Karpas-422 (cell line): ENCODE results near the gene SMIM44. TPM values are rescaled to one million over a fixed set of nuclear protein-coding genes. Genes with fewer than 3 reads are reported as not detected.

Experiments used
- DNase-seq: peaks from one replicate; pipeline ENCODE4 v3.0.0-alpha.2; 2015
- H2AFZ ChIP-seq: fragments of 200-600 bp; sonication (generic); 2 replicates; pipeline ENCODE4 v1.6.1; 2014; ENCODE audit warnings: antibody characterized with exemption, low read length, mixed read lengths
- H3K27ac ChIP-seq: fragments of 200-600 bp; sonication (generic); 2 replicates; pipeline ENCODE4 v1.5.1; 2014; ENCODE audit warnings: mild to moderate bottlenecking, low read length, moderate library complexity
- H3K27me3 ChIP-seq: fragments of 200-600 bp; sonication (generic); 2 replicates; pipeline ENCODE4 v1.6.1; 2014; ENCODE audit warnings: low read length, mixed read lengths
- H3K36me3 ChIP-seq: fragments of 200-600 bp; sonication (generic); 2 replicates; pipeline ENCODE4 v1.6.1; 2014; ENCODE audit warnings: low read length, mixed read lengths; ENCODE audit not compliant: insufficient read depth
- H3K4me1 ChIP-seq: fragments of 200-600 bp; sonication (generic); 2 replicates; pipeline ENCODE4 v1.6.1; 2014; ENCODE audit warnings: mild to moderate bottlenecking, low read length, mixed read lengths
- H3K4me2 ChIP-seq: fragments of 200-600 bp; sonication (generic); 2 replicates; pipeline ENCODE4 v1.6.1; 2014; ENCODE audit warnings: low read length, low read depth, mild to moderate bottlenecking; ENCODE audit not compliant: poor library complexity, severe bottlenecking
- H3K4me3 ChIP-seq: fragments of 200-600 bp; sonication (generic); 2 replicates; pipeline ENCODE4 v1.5.1; 2014; ENCODE audit warnings: mild to moderate bottlenecking, antibody characterized with exemption, low read length, mixed read lengths
- H3K79me2 ChIP-seq: fragments of 200-600 bp; sonication (generic); 2 replicates; pipeline ENCODE4 v1.6.1; 2014; ENCODE audit warnings: mild to moderate bottlenecking, low read length, mixed read lengths
- H3K9ac ChIP-seq: fragments of 200-600 bp; sonication (generic); 2 replicates; pipeline ENCODE4 v1.6.0; 2014; ENCODE audit warnings: low read length
- H3K9me2 ChIP-seq: fragments of 200-600 bp; sonication (generic), shearing (Covaris generic); replicated peaks from 2 replicates; pipeline ENCODE4 v1.6.0; 2014; ENCODE audit warnings: mild to moderate bottlenecking, low read length, moderate library complexity; ENCODE audit not compliant: insufficient read depth
- H3K9me3 ChIP-seq: fragments of 300-700, 200-600 bp; sonication (generic); 2 replicates; pipeline ENCODE4 v1.6.1; 2014; ENCODE audit warnings: low read length, mixed read lengths
- H4K20me1 ChIP-seq: fragments of 200-600 bp; sonication (generic); 2 replicates; pipeline ENCODE4 v1.6.1; 2014; ENCODE audit warnings: mild to moderate bottlenecking, antibody characterized with exemption, low read length, low read depth; ENCODE audit not compliant: insufficient read depth
- total RNA-seq: library from RNA; depleted of rRNA; stranded (reverse); fragments of >200 nt; shearing (Covaris generic); gene quantifications from 2 replicates; pipeline ENCODE4 v1.2.3, GENCODE V29; 2014; ENCODE audit warnings: low replicate concordance

SMIM44 gene
- total RNA-seq, 1 experiment from 2014 or later, result not detected

GRCh38 chr19:3478409-3479176 lies 4.6 kb downstream of the SMIM44 start:
- Histone ChIP-seq H3K4me2 (no peak overlapping the region), H3K4me3 (no peak overlapping the region), H4K20me1 (no peaks in the 10 kb centered on the region), H3K9ac (no peak overlapping the region), H3K27me3 (no peaks in the 10 kb centered on the region), H3K4me1 (peaks cover 29% of the 10 kb centered on the region), H2AFZ (no peak overlapping the region), H3K9me2 (no peaks in the 10 kb centered on the region), H3K9me3 (no peaks in the 10 kb centered on the region), H3K36me3 (no peaks in the 10 kb centered on the region), H3K79me2 (no peaks in the 10 kb centered on the region), H3K27ac (no peak overlapping the region)
- peak; percentile 50 for DNase-seq

GRCh38 chr19:3477951-3478350 lies 5.3 kb downstream of the SMIM44 start:
- Histone ChIP-seq H3K27ac (no peak overlapping the region), H3K9ac (no peak overlapping the region), H3K9me2 (no peaks in the 10 kb centered on the region), H3K27me3 (no peaks in the 10 kb centered on the region), H3K4me1 (peaks cover 28% of the 10 kb centered on the region), H3K4me3 (no peak overlapping the region), H3K79me2 (no peaks in the 10 kb centered on the region), H3K9me3 (no peaks in the 10 kb centered on the region), H3K36me3 (no peaks in the 10 kb centered on the region), H2AFZ (no peak overlapping the region), H3K4me2 (no peak overlapping the region), H4K20me1 (no peaks in the 10 kb centered on the region)
- no peak for DNase-seq

- peaks cover 25% of the 10 kb centered on the region for H3K4me1 ChIP-seq
- H3K27ac ChIP-seq, result no peak overlapping the region
- H3K27me3 ChIP-seq, result no peaks in the 10 kb centered on the region
- no peak overlapping the region for H2AFZ ChIP-seq
- no peaks in the 10 kb centered on the region for H3K9me2 ChIP-seq
- H4K20me1 ChIP-seq, result no peaks in the 10 kb centered on the region
- no peak for DNase-seq
- H3K9ac ChIP-seq, result no peak overlapping the region
- H3K4me2 ChIP-seq, result no peak overlapping the region
- H3K36me3 ChIP-seq, result no peaks in the 10 kb centered on the region
- no peaks in the 10 kb centered on the region for H3K9me3 ChIP-seq
- no peak overlapping the region for H3K4me3 ChIP-seq
- H3K79me2 ChIP-seq, result no peaks in the 10 kb centered on the region
These were observed 5.7 kb downstream of the SMIM44 start for GRCh38 chr19:3477506-3477905.

- Histone ChIP-seq H3K9me3 (no peaks in the 10 kb centered on the region), H3K9ac (no peak overlapping the region), H3K4me3 (no peak overlapping the region), H3K79me2 (no peaks in the 10 kb centered on the region), H4K20me1 (no peaks in the 10 kb centered on the region), H3K36me3 (no peaks in the 10 kb centered on the region), H2AFZ (no peak overlapping the region), H3K9me2 (no peaks in the 10 kb centered on the region), H3K27ac (no peak overlapping the region), H3K4me2 (no peak overlapping the region), H3K27me3 (no peaks in the 10 kb centered on the region), H3K4me1 (peaks cover 18% of the 10 kb centered on the region)
- no peak for DNase-seq
These were observed 6.4 kb downstream of the SMIM44 start for GRCh38 chr19:3476830-3477229.

GRCh38 chr19:3475449-3475848 lies 7.8 kb downstream of the SMIM44 start:
- H3K4me2 ChIP-seq, result no peak overlapping the region
- no peaks in the 10 kb centered on the region for H3K36me3 ChIP-seq
- peaks cover 11% of the 10 kb centered on the region for H3K4me1 ChIP-seq
- no peaks in the 10 kb centered on the region for H3K27me3 ChIP-seq
- no peaks in the 10 kb centered on the region for H3K79me2 ChIP-seq
- no peak overlapping the region for H3K9ac ChIP-seq
- DNase-seq, result no peak
- no peaks in the 10 kb centered on the region for H3K9me2 ChIP-seq
- no peak overlapping the region for H3K4me3 ChIP-seq
- H3K27ac ChIP-seq, result no peak overlapping the region
- no peaks in the 10 kb centered on the region for H3K9me3 ChIP-seq
- H4K20me1 ChIP-seq, result no peaks in the 10 kb centered on the region
- no peak overlapping the region for H2AFZ ChIP-seq

GRCh38 chr19:3474614-3475013 lies 8.6 kb downstream of the SMIM44 start:
- H3K9me2 ChIP-seq, result no peaks in the 10 kb centered on the region
- no peaks in the 10 kb centered on the region for H3K27me3 ChIP-seq
- no peaks in the 10 kb centered on the region for H3K9me3 ChIP-seq
- no peak overlapping the region for H3K4me2 ChIP-seq
- no peaks in the 10 kb centered on the region for H3K79me2 ChIP-seq
- no peak for DNase-seq
- H4K20me1 ChIP-seq, result no peaks in the 10 kb centered on the region
- H3K36me3 ChIP-seq, result no peaks in the 10 kb centered on the region
- H3K4me3 ChIP-seq, result no peak overlapping the region
- H3K9ac ChIP-seq, result no peak overlapping the region
- H3K4me1 ChIP-seq, result peaks cover 15% of the 10 kb centered on the region
- H3K27ac ChIP-seq, result no peak overlapping the region
- no peak overlapping the region for H2AFZ ChIP-seq

- no peak for DNase-seq
- no peaks in the 10 kb centered on the region for H4K20me1 ChIP-seq
- H3K79me2 ChIP-seq, result no peaks in the 10 kb centered on the region
- H3K27me3 ChIP-seq, result no peaks in the 10 kb centered on the region
- no peaks in the 10 kb centered on the region for H3K36me3 ChIP-seq
- no peaks in the 10 kb centered on the region for H3K9me2 ChIP-seq
- no peak overlapping the region for H2AFZ ChIP-seq
- H3K4me1 ChIP-seq, result peaks cover 19% of the 10 kb centered on the region
- no peak overlapping the region for H3K27ac ChIP-seq
- H3K4me2 ChIP-seq, result no peak overlapping the region
- H3K9me3 ChIP-seq, result no peaks in the 10 kb centered on the region
- no peak overlapping the region for H3K9ac ChIP-seq
- H3K4me3 ChIP-seq, result no peak overlapping the region
These were observed 9.2 kb downstream of the SMIM44 start for GRCh38 chr19:3474010-3474409.

GRCh38 chr19:3471954-3472655 lies 11.1 kb downstream of the SMIM44 start:
- H3K36me3 ChIP-seq, result no peaks in the 10 kb centered on the region
- 0 out of 2 replicates have a peak, but pooled peaks cover 2% of the 10 kb centered on the region for H3K9me3 ChIP-seq
- peak; percentile 73 for DNase-seq

More at GRCh38 chr19:3471954-3472655, 11.1 kb downstream of the SMIM44 start:
- Histone ChIP-seq H3K79me2 (no peaks in the 10 kb centered on the region), H3K4me3 (no peak overlapping the region), H3K9ac (no peak overlapping the region), H4K20me1 (no peaks in the 10 kb centered on the region), H2AFZ (no peak overlapping the region), H3K27me3 (no peaks in the 10 kb centered on the region), H3K27ac (no peak overlapping the region), H3K9me2 (no peaks in the 10 kb centered on the region), H3K4me1 (peaks cover 19% of the 10 kb centered on the region), H3K4me2 (no peak overlapping the region)
